Measurements from ENCODE around the gene ZNF668. TPM values are rescaled to one million over a fixed set of nuclear protein-coding genes. Genes with fewer than 3 reads are reported as not detected.

ZNF668 gene
- total and polyA plus RNA-seq, 2 of the 13 experiments (the other 11 are each of a cell fraction or from before 2014, with no cell fraction given): 3.8 to 9.8 TPM

DNA sequence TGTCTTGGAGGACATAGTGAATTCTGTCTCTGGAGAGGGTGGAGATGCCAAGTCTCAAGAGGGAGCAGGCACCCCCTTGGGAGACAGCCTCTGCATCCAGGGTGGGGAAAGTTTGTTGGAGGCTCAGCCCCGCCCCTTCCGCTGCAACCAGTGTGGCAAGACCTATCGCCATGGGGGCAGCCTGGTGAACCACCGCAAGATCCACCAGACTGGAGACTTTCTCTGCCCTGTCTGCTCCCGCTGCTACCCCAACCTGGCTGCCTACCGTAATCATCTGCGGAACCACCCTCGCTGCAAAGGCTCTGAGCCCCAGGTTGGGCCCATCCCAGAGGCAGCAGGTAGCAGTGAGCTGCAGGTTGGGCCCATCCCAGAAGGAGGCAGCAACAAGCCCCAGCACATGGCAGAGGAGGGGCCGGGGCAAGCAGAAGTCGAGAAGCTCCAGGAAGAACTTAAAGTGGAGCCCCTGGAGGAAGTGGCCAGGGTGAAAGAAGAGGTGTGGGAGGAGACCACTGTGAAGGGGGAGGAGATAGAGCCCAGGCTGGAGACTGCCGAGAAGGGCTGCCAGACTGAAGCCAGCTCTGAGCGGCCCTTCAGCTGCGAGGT, 5.4 kb upstream of the ZNF668 start (continued):
- TF ChIP-seq, protein P1, sequence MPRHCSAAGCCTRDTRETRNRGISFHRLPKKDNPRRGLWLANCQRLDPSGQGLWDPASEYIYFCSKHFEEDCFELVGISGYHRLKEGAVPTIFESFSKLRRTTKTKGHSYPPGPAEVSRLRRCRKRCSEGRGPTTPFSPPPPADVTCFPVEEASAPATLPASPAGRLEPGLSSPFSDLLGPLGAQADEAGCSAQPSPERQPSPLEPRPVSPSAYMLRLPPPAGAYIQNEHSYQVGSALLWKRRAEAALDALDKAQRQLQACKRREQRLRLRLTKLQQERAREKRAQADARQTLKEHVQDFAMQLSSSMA (CRISPR knock-in tag; IDR thresholded peaks at IDR 0.05): no peak
- TF ChIP-seq ZNF18 (CRISPR knock-in tag; IDR thresholded peaks at IDR 0.05; ENCODE audit: insufficient replicate concordance): no peak
- no peak for TF ChIP-seq ZNF567 (CRISPR knock-in tag; IDR thresholded peaks at IDR 0.05; ENCODE audit: borderline replicate concordance)
- no peak for TF ChIP-seq KDM5B (CRISPR knock-in tag; IDR thresholded peaks at IDR 0.05; ENCODE audit: borderline replicate concordance)
- TF ChIP-seq ZNF468 (CRISPR knock-in tag; IDR thresholded peaks at IDR 0.05): no peak
- TF ChIP-seq ZBTB33 (CRISPR knock-in tag; IDR thresholded peaks at IDR 0.05): 0 out of 2 replicates have a peak, but pooled peaks have one; percentile 14
- TF ChIP-seq POLR2A (IDR thresholded peaks at IDR 0.05; ENCODE audit: insufficient read depth in 1 of 2, low read depth in 2 of 2, low read length in 2 of 2): 0 out of 4 replicates have a peak, but pooled peaks of 1 of the 2 experiments have one; percentile 4
- no peak for TF ChIP-seq SP1 (IDR thresholded peaks at IDR 0.05)
- TF ChIP-seq SP1 (CRISPR knock-in tag; IDR thresholded peaks at IDR 0.05): no peak
- no peak for TF ChIP-seq CEBPZ (IDR thresholded peaks at IDR 0.05; ENCODE audit: low read length)
- no peak for TF ChIP-seq ZNF761 (CRISPR knock-in tag; conservative IDR thresholded peaks at IDR 0.05)
- 0 out of 2 replicates have a peak, but pooled peaks have one; percentile 12 for TF ChIP-seq ZFP91 (CRISPR knock-in tag; IDR thresholded peaks at IDR 0.05; ENCODE audit: borderline replicate concordance)
- no peak for TF ChIP-seq ZNF772 (CRISPR knock-in tag; IDR thresholded peaks at IDR 0.05)
- TF ChIP-seq, protein P2, sequence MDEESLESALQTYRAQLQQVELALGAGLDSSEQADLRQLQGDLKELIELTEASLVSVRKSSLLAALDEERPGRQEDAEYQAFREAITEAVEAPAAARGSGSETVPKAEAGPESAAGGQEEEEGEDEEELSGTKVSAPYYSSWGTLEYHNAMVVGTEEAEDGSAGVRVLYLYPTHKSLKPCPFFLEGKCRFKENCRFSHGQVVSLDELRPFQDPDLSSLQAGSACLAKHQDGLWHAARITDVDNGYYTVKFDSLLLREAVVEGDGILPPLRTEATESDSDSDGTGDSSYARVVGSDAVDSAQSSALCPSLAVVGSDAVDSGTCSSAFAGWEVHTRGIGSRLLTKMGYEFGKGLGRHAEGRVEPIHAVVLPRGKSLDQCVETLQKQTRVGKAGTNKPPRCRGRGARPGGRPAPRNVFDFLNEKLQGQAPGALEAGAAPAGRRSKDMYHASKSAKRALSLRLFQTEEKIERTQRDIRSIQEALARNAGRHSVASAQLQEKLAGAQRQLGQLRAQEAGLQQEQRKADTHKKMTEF (CRISPR knock-in tag; IDR thresholded peaks at IDR 0.05): no peak
- no peak for TF ChIP-seq ZNF333 (CRISPR knock-in tag; IDR thresholded peaks at IDR 0.05; ENCODE audit: borderline replicate concordance)

All from HepG2 (cell line).